Epithelial cell of proximal tubule (primary cell): ENCODE results near the gene BEND6. TPM values are rescaled to one million over a fixed set of nuclear protein-coding genes. Genes with fewer than 3 reads are reported as not detected.
"Not testable (repeated sequence)": the region's sequence is repeated elsewhere in the genome, so short reads cannot be mapped to it uniquely, and the experiment has no call there.

Experiments
- DNase-seq: peaks from one replicate; pipeline ENCODE4 v3.0.0-alpha.2; 2011; ENCODE audit warnings: low read depth
- H3K4me3 ChIP-seq: 2 replicates; pipeline ENCODE4 v1.5.1; 2011; ENCODE audit warnings: low read depth, mild to moderate bottlenecking, low read length
- CTCF ChIP-seq: conservative IDR thresholded peaks from 2 replicates; pipeline ENCODE4 v1.5.1; 2012; ENCODE audit warnings: low read depth, mild to moderate bottlenecking, low read length
- total RNA-seq: library from RNA; depleted of rRNA; stranded (reverse); fragments of >200 nt; gene quantifications from 2 replicates; pipeline ENCODE4 v1.2.3, GENCODE V29; 2015

BEND6 gene
- total RNA-seq, 1 donor from 2014 or later: 6.1 TPM

DNA sequence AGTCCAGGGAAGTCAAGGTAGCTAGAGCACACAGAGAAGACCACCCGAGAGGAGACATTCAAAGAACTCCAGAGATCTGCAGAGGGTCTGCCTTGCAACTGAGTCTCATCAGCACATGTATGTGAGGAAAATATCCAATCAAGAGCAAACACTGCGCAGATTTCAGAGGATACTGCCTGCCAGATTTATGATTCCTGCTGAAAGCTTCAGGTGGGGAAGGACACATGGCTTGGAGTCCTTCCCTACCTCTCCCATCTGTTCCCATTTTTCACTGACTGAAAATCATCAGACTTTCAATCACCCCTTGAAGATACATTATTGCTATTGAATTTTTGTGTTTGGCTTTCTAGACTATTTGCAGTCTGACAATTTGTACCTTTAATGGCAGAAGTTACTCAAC lies 84.0 kb downstream of the BEND6 start:
- H3K4me3 ChIP-seq: no peak overlapping the region
- TF ChIP-seq CTCF: no peak

GRCh38 chr6:57040011-57040410 lies 85.1 kb downstream of the BEND6 start:
- DNase-seq: no peak
- no peak overlapping the region for H3K4me3 ChIP-seq

More for the DNA sequence above, 84.0 kb downstream of the BEND6 start:
- no peak for DNase-seq

GRCh38 chr6:57044061-57044460 lies 89.2 kb downstream of the BEND6 start:
- H3K4me3 ChIP-seq, DNase-seq: not testable (repeated sequence)

More at GRCh38 chr6:57040011-57040410, 85.1 kb downstream of the BEND6 start:
- TF ChIP-seq CTCF: peak; percentile 42

GRCh38 chr6:57044568-57044967 lies 89.7 kb downstream of the BEND6 start:
- TF ChIP-seq CTCF: no peak

GRCh38 chr6:57046332-57047256 lies 91.7 kb downstream of the BEND6 start, which contains the start of gene KIAA1586:
TSS of gene KIAA1586 (plus strand) at chr6:57046693. CDS start at chr6:57046756, 63 bp downstream.
- peak within 1 kb of the TSS; percentile 76 for H3K4me3 ChIP-seq
- peak; percentile 25 for DNase-seq

More at GRCh38 chr6:57044568-57044967, 89.7 kb downstream of the BEND6 start:
- H3K4me3 ChIP-seq: no peak overlapping the region
- DNase-seq: no peak

GRCh38 chr6:57047257-57047585 lies 92.3 kb downstream of the BEND6 start:
- not testable (repeated sequence) for DNase-seq, H3K4me3 ChIP-seq

DNA sequence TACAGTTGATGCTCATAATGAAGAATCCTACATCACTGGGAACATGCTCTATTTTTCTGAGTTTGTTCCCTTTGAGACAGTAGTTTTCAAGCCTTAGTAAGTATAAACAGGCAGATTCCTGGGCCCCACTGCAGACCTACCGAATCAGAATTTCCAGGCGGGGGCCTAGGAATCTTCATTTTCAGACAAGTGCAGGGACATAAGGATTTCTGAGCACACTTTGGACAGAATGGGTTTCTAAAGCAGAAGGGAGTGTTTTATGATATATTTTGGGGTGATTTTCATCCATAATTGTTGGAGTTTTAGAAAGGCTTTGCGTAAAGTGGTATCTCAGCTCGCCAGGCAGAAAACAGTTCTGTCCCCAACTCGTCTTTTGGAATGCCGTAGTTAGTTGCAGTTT lies 93.0 kb downstream of the BEND6 start:
- not testable (repeated sequence) for DNase-seq, H3K4me3 ChIP-seq

DNA sequence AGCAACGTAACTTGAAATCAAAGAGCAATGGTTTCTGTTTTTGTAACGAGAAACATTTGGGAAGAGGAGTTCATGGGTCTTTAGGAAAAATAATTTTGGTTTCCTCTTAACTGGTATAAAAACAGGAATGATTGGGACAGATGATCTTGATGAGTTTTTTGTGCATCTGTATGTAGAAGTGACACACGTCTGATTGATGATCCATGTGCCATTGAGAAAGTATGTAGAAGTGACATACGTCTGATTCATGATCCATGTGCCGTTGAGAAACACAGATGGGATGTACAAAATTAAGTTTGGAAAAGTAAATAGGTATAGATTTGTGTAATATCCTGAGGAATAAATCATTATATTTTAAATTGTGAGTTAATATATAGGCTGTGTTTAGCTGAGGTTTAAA lies 93.7 kb downstream of the BEND6 start:
- no peak for TF ChIP-seq CTCF
- no peak for DNase-seq
- H3K4me3 ChIP-seq: no peak overlapping the region

- DNase-seq: no peak
- no peak overlapping the region for H3K4me3 ChIP-seq
- no peak for TF ChIP-seq CTCF
These were observed 108.9 kb downstream of the BEND6 start for GRCh38 chr6:57063847-57064246.
